HepG2 (cell line): Measurements from ENCODE around the gene PATL2. TPM values are rescaled to one million over a fixed set of nuclear protein-coding genes. Genes with fewer than 3 reads are reported as not detected.
A peak's percentile ranks its signal among the peaks of the same experiment; 100 is the strongest.

Experiments
- ATF7 ChIP-seq, 2 experiments: fragments of 450-650 bp in 1 of 2; sonication (generic) in 1 of 2; formaldehyde crosslinking in 1 of 2; IDR thresholded peaks; 2 replicates each; pipeline versions ENCODE4 v1.4.0 to v1.6.1; 2016 to 2020; ENCODE audit warnings: antibody characterized with exemption in 1 of 2, mild to moderate bottlenecking in 1 of 2, missing genetic modification reagents in 1 of 2
- BORCS8-MEF2B ChIP-seq: sonication (generic); formaldehyde crosslinking; IDR thresholded peaks from 2 replicates; pipeline ENCODE4 v1.8.0; 2022; ENCODE audit warnings: mild to moderate bottlenecking, missing genetic modification reagents
- CEBPZ ChIP-seq: IDR thresholded peaks from 2 replicates; pipeline ENCODE4 v1.6.1; 2012; ENCODE audit warnings: low read length, improper control_type of control experiment
- DBP ChIP-seq: sonication (generic); formaldehyde crosslinking; IDR thresholded peaks from 2 replicates; pipeline ENCODE4 v1.4.0; 2020; ENCODE audit warnings: missing genetic modification reagents; ENCODE audit errors: not compliant biosample characterization
- FOXJ3 ChIP-seq: sonication (generic); formaldehyde crosslinking; IDR thresholded peaks from 2 replicates; pipeline ENCODE4 v1.4.0; 2020; ENCODE audit warnings: missing genetic modification reagents, mild to moderate bottlenecking, borderline replicate concordance
- HINFP ChIP-seq: sonication (generic); formaldehyde crosslinking; IDR thresholded peaks from 2 replicates; pipeline ENCODE4 v1.4.0; 2020; ENCODE audit warnings: low read depth, mild to moderate bottlenecking, missing genetic modification reagents
- NFYC ChIP-seq: IDR thresholded peaks from 2 replicates; pipeline ENCODE4 v1.6.1; 2016; ENCODE audit warnings: missing genetic modification reagents, missing compliant biosample characterization
- RBFOX2 ChIP-seq: fragments of 200-400 bp; formaldehyde crosslinking; IDR thresholded peaks from 2 replicates; pipeline ENCODE4 v1.6.1; 2017; ENCODE audit warnings: low read depth, mild to moderate bottlenecking, low read length
- SUZ12 ChIP-seq: fragments of 150-350 bp; IDR thresholded peaks from 2 replicates; pipeline ENCODE4 v1.6.1; 2014; ENCODE audit warnings: low read depth, low read length
- TBX2 ChIP-seq: sonication (generic); formaldehyde crosslinking; IDR thresholded peaks from 2 replicates; pipeline ENCODE4 v1.5.0; 2020; ENCODE audit warnings: missing genetic modification reagents, mild to moderate bottlenecking, borderline replicate concordance
- THAP8 ChIP-seq: sonication (generic); formaldehyde crosslinking; IDR thresholded peaks from 2 replicates; pipeline ENCODE4 v1.5.1; 2020; ENCODE audit warnings: missing genetic modification reagents, mild to moderate bottlenecking, borderline replicate concordance
- ZBTB14 ChIP-seq: sonication (generic); formaldehyde crosslinking; IDR thresholded peaks from 2 replicates; pipeline ENCODE4 v1.4.0; 2020; ENCODE audit warnings: missing genetic modification reagents
- ZBTB21 ChIP-seq: sonication (generic); formaldehyde crosslinking; IDR thresholded peaks from 2 replicates; pipeline ENCODE4 v1.4.0; 2020; ENCODE audit warnings: missing genetic modification reagents
- ZNF230 ChIP-seq: sonication (generic); formaldehyde crosslinking; IDR thresholded peaks from 2 replicates; pipeline ENCODE4 v1.4.0; 2020; ENCODE audit warnings: mild to moderate bottlenecking, missing genetic modification reagents
- ZNF235 ChIP-seq: sonication (generic); formaldehyde crosslinking; IDR thresholded peaks from 2 replicates; pipeline ENCODE4 v1.8.1; 2023; ENCODE audit warnings: mild to moderate bottlenecking, missing genetic modification reagents, borderline replicate concordance
- ZNF260 ChIP-seq: sonication (generic); formaldehyde crosslinking; IDR thresholded peaks from 2 replicates; pipeline ENCODE4 v1.4.0; 2020; ENCODE audit warnings: missing genetic modification reagents, low read depth, mild to moderate bottlenecking, borderline replicate concordance
- ZNF280D ChIP-seq: sonication (generic); formaldehyde crosslinking; IDR thresholded peaks from 2 replicates; pipeline ENCODE4 v1.5.1; 2020; ENCODE audit warnings: mild to moderate bottlenecking, missing genetic modification reagents
- polyA plus RNA-seq, 8 experiments: library from polyadenylated mRNA; depleted of rRNA in 3 of 8; stranded (reverse) in 7 of 8; unstranded in 1 of 8; fragments of >200 nt; fragmentation: Illumina TruSeq in 4 of 8; extraction: Trizol in 4 of 8; gene quantifications; 2 replicates each; pipeline versions ENCODE4 v1.2.1 to v1.2.3, GENCODE V29; 2011 to 2016; ENCODE audit warnings: low read depth in 4 of 8, missing spikeins in 1 of 8, mixed read lengths in 1 of 8; ENCODE audit not compliant: insufficient read depth in 1 of 8
- total RNA-seq, 5 experiments: library from RNA; depleted of rRNA; stranded (reverse); fragments of >200 nt; fragmentation: Illumina TruSeq; extraction: Trizol; gene quantifications; 2 replicates each; pipeline ENCODE4 v1.2.3, GENCODE V29; 2016; ENCODE audit warnings: low read depth in 1 of 5

PATL2 gene
- total and polyA plus RNA-seq, 2 of the 13 experiments (the other 11 are each of a cell fraction or from before 2014, with no cell fraction given) = 0.15 to 0.53 TPM

- TF ChIP-seq CEBPZ = no peak
- TF ChIP-seq NFYC (CRISPR knock-in tag) = peak; percentile 94
- TF ChIP-seq SUZ12 = no peak
- peak; percentile 80; the same call in 1 of the 2 replicates for TF ChIP-seq ZNF280D (CRISPR knock-in tag)
- peak; percentile 76 for TF ChIP-seq TBX2 (CRISPR knock-in tag)
- TF ChIP-seq BORCS8-MEF2B = peak; percentile 88
- no peak for TF ChIP-seq ATF7 (IDR thresholded peaks at IDR 0.05)
- no peak for TF ChIP-seq ATF7 (CRISPR knock-in tag; IDR thresholded peaks at IDR 0.05)
- TF ChIP-seq ZBTB21 (CRISPR knock-in tag) = no peak
- no peak for TF ChIP-seq HINFP (CRISPR knock-in tag)
- no peak for TF ChIP-seq FOXJ3 (CRISPR knock-in tag)
- TF ChIP-seq ZBTB14 (CRISPR knock-in tag) = no peak
- no peak for TF ChIP-seq THAP8 (CRISPR knock-in tag)
- no peak; the same call in 1 of the 2 replicates for TF ChIP-seq ZNF230 (CRISPR knock-in tag)
- no peak; the same call in 1 of the 2 replicates for TF ChIP-seq ZNF235 (CRISPR knock-in tag)
- no peak for TF ChIP-seq DBP (CRISPR knock-in tag)
- no peak for TF ChIP-seq ZNF260 (CRISPR knock-in tag)
- peak; percentile 87 for TF ChIP-seq RBFOX2
Observed at GRCh38 chr15:44711096-44711742, at the start of gene PATL2, which contains the start of gene B2M (continued).
